Measurements from ENCODE around the gene CLEC4G. TPM values are rescaled to one million over a fixed set of nuclear protein-coding genes. Genes with fewer than 3 reads are reported as not detected.

The CLEC4G gene
- total RNA-seq, 1 donor: 0.63 TPM

DNA sequence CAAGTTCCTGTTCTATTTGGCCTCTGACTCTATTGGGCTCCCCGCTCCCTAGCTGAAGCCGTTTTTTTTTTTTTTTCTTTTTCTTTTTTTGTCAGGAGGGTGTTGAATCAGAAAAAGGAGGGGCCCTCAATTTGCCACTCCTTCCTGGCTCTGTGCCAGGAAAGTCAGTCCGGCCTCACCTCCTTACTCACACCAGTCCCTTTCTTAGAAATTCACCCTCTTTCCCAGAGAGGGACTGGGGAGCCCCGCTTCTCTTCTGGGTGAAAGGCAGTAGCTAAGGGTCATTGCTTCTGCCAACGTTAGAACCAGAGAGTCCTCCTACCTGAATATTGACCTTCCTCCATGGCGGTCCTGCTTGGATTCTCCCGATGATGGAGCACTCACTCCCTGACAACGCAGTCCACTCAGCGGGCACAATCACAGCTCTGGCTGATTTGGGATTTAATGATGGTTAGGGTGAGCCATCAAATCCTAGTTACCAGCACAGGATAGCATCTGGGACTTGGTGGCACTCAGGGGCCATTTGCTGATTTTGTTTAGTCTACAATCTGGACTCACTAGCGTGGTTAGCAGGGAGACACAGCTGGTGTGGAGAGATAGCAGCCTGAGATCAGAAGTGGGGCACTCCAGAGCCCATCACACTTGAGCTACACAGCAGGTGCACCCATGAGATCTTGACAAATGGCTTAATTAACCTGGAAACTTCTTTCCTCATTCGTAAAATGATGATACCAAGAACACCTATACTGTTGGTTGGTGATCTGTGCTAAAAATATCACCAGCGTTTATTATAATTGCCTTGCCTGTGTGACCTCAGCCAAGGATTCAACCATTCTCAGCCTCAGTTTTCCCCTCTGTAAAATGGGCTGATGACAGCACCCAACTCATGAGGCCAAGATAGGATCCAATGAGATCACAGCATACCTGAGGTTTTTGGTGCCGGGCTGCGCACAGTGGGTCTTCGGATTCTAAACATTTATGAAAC is 32.2 kb downstream of the CLEC4G start:
- H3K4me3 ChIP-seq (ENCODE audit: low read length): no peak overlapping the region
- no peaks in the 10 kb centered on the region for H3K9me3 ChIP-seq (ENCODE audit: low read depth, low read length)
- no peaks in the 10 kb centered on the region for H3K27me3 ChIP-seq (ENCODE audit: insufficient read depth, low read length)
- H3K4me1 ChIP-seq (ENCODE audit: insufficient read depth, low read length): peaks cover 67% of the 10 kb centered on the region

DNA sequence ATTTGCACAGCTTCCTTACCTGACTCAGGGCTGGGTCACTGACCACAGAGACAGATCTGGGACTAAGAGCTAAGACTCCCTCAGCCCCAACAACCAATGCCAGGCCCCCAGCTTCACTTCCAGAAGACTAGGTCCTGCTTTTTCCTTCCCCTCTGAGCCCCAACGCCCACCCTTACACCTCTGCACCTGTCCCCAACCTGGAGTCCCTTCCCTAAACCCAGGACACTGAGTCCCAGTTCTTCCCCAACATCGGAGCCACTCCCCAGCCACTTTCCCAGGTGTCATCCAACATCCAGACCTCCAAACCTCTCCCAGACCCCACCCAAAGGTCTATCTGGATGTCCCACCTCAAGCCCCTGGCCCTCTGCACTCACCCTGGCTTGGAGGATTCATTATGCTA is 32.9 kb downstream of the CLEC4G start:
- H3K27me3 ChIP-seq (ENCODE audit: insufficient read depth, low read length): no peaks in the 10 kb centered on the region
- peak overlapping the region; percentile 16 for H3K4me3 ChIP-seq (ENCODE audit: low read length)
- H3K4me1 ChIP-seq (ENCODE audit: insufficient read depth, low read length): peaks cover 67% of the 10 kb centered on the region
- H3K9me3 ChIP-seq (ENCODE audit: low read depth, low read length): no peaks in the 10 kb centered on the region

GRCh38 chr19:7698583-7698982 is 33.3 kb downstream of the CLEC4G start:
- Histone ChIP-seq H3K4me1 (ENCODE audit: insufficient read depth, low read length) (peaks cover 64% of the 10 kb centered on the region), H3K4me3 (ENCODE audit: low read length) (no peak overlapping the region), H3K9me3 (ENCODE audit: low read depth, low read length) (no peaks in the 10 kb centered on the region), H3K27me3 (ENCODE audit: insufficient read depth, low read length) (no peaks in the 10 kb centered on the region)

DNA sequence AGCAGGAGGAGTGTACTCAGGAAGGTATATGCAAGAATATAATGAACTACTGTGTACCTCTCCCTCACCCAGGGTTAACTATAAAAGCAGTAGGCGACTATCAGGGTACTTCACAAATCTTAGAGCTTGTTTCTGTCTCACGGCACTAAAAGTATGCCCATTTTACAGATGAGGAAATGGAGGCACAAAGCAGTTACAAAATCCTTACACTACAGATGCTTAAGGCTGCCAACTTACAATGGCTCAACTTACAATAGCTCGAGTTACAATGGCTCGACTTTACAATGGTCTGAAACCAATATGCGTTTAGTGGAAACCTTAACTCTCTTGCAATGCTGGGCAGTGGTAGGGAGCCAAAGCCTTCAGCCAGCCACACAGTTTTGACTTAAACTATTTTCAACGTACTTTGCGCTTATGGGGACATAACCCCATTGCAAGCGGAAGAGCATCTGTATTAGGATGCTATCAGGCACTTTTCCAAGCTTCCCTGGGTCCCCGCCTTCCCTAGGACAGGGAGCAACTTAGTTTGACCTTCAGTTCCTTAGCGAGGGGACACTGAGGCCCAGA is 34.1 kb downstream of the CLEC4G start:
- no peaks in the 10 kb centered on the region for H3K27me3 ChIP-seq (ENCODE audit: insufficient read depth, low read length)
- peaks cover 57% of the 10 kb centered on the region for H3K4me1 ChIP-seq (ENCODE audit: insufficient read depth, low read length)
- no peaks in the 10 kb centered on the region for H3K9me3 ChIP-seq (ENCODE audit: low read depth, low read length)
- H3K4me3 ChIP-seq (ENCODE audit: low read length): no peak overlapping the region

GRCh38 chr19:7694499-7694898 is 37.4 kb downstream of the CLEC4G start:
- H3K27me3 ChIP-seq (ENCODE audit: insufficient read depth, low read length): no peaks in the 10 kb centered on the region
- no peak overlapping the region for H3K4me3 ChIP-seq (ENCODE audit: low read length)
- peaks cover 38% of the 10 kb centered on the region for H3K4me1 ChIP-seq (ENCODE audit: insufficient read depth, low read length)
- no peaks in the 10 kb centered on the region for H3K9me3 ChIP-seq (ENCODE audit: low read depth, low read length)

- no peaks in the 10 kb centered on the region for H3K9me3 ChIP-seq (ENCODE audit: low read depth, low read length)
- no peak overlapping the region for H3K4me3 ChIP-seq (ENCODE audit: low read length)
- H3K27me3 ChIP-seq (ENCODE audit: insufficient read depth, low read length): no peaks in the 10 kb centered on the region
- H3K4me1 ChIP-seq (ENCODE audit: insufficient read depth, low read length): peaks cover 29% of the 10 kb centered on the region
Observed at GRCh38 chr19:7692417-7693088, 39.4 kb downstream of the CLEC4G start.

- Histone ChIP-seq H3K27me3 (ENCODE audit: insufficient read depth, low read length) (no peaks in the 10 kb centered on the region), H3K9me3 (ENCODE audit: low read depth, low read length) (no peaks in the 10 kb centered on the region), H3K4me3 (ENCODE audit: low read length) (no peak overlapping the region), H3K4me1 (ENCODE audit: insufficient read depth, low read length) (peaks cover 23% of the 10 kb centered on the region)
Observed at GRCh38 chr19:7691497-7691896, 40.4 kb downstream of the CLEC4G start.

DNA sequence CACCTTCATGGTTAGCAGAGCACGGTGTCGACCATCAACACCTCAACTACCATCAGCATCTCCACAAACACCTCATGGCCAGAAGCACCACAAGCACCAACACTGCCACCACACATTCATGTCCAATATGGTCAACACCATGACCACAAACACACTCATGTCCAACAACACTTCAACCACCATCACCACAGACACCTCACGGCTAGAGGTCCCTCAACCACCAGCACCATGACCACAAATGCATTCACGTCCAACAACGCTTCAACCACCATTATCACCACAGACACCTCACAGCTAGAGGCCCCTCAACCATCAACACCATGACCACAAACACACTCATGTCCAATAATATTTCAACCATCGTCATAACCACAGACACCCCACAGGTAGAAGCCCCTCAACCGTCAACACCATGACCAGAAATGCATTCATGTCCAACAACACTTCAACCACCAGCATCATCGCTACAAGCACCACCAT is 41.1 kb downstream of the CLEC4G start:
- Histone ChIP-seq H3K9me3 (ENCODE audit: low read depth, low read length) (no peaks in the 10 kb centered on the region), H3K27me3 (ENCODE audit: insufficient read depth, low read length) (no peaks in the 10 kb centered on the region), H3K4me3 (ENCODE audit: low read length) (no peak overlapping the region), H3K4me1 (ENCODE audit: insufficient read depth, low read length) (peaks cover 23% of the 10 kb centered on the region)

DNA sequence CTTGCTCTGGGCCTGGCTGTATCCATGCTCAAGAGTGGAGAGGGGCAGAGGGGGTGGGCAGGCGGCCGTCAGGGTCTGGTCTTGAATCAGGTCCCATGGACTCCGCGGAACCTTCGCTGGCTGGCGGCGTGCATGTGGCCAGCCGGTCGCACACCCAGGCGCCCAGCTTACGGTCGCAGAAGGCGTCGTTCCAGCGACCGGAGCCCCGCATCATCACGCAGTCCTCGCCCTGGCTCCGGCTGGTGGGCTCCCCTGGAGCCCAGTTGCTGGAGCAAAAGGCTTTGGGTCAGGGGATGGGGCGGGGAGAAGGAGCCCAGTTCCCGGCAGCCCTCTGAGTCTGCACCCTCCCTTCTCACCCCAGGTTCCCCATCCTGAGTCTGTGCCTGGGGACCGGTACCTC is 42.7 kb downstream of the CLEC4G start:
- peaks cover 11% of the 10 kb centered on the region for H3K4me1 ChIP-seq (ENCODE audit: insufficient read depth, low read length)
- no peaks in the 10 kb centered on the region for H3K27me3 ChIP-seq (ENCODE audit: insufficient read depth, low read length)
- H3K9me3 ChIP-seq (ENCODE audit: low read depth, low read length): no peaks in the 10 kb centered on the region
- H3K4me3 ChIP-seq (ENCODE audit: low read length): no peak overlapping the region

GRCh38 chr19:7687177-7687576 is 44.7 kb downstream of the CLEC4G start:
- Histone ChIP-seq H3K27me3 (ENCODE audit: insufficient read depth, low read length) (no peaks in the 10 kb centered on the region), H3K4me3 (ENCODE audit: low read length) (no peak overlapping the region), H3K9me3 (ENCODE audit: low read depth, low read length) (no peaks in the 10 kb centered on the region), H3K4me1 (ENCODE audit: insufficient read depth, low read length) (peaks cover 16% of the 10 kb centered on the region)

GRCh38 chr19:7685546-7686445 is 46.1 kb downstream of the CLEC4G start:
- Histone ChIP-seq H3K4me3 (ENCODE audit: low read length) (no peak overlapping the region), H3K27me3 (ENCODE audit: insufficient read depth, low read length) (no peaks in the 10 kb centered on the region), H3K4me1 (ENCODE audit: insufficient read depth, low read length) (peaks cover 23% of the 10 kb centered on the region), H3K9me3 (ENCODE audit: low read depth, low read length) (no peaks in the 10 kb centered on the region)

DNA sequence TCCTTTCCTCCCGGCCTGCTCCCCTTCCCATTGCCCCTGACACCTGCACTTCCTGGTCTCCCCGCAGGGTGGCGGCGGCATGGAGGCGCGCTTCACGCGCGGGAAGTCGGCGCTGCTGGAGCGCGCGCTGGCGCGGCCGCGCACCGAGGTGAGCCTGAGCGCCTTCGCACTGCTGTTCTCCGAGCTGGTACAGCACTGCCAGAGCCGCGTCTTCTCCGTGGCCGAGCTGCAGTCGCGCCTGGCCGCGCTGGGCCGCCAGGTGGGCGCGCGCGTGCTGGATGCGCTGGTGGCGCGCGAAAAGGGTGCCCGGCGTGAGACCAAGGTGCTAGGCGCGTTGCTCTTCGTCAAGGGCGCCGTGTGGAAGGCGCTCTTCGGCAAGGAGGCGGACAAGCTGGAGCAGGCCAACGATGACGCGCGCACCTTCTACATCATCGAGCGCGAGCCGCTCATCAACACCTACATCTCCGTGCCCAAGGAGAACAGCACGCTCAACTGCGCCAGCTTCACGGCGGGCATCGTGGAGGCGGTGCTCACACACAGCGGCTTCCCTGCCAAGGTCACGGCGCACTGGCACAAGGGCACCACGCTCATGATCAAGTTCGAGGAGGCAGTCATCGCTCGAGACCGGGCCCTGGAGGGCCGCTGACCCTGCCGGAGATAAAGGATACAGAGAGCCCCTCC is 49.6 kb downstream of the CLEC4G start:
- H3K4me3 ChIP-seq (ENCODE audit: low read length): peak overlapping the region; percentile 95
- H3K4me1 ChIP-seq (ENCODE audit: insufficient read depth, low read length): peaks cover 50% of the 10 kb centered on the region
- H3K27me3 ChIP-seq (ENCODE audit: insufficient read depth, low read length): no peaks in the 10 kb centered on the region
- no peaks in the 10 kb centered on the region for H3K9me3 ChIP-seq (ENCODE audit: low read depth, low read length)

- H3K9me3 ChIP-seq (ENCODE audit: low read depth, low read length): no peaks in the 10 kb centered on the region
- peak overlapping the region; percentile 95 for H3K4me3 ChIP-seq (ENCODE audit: low read length)
- H3K27me3 ChIP-seq (ENCODE audit: insufficient read depth, low read length): no peaks in the 10 kb centered on the region
- H3K4me1 ChIP-seq (ENCODE audit: insufficient read depth, low read length): peaks cover 58% of the 10 kb centered on the region
Observed at GRCh38 chr19:7681340-7682174, 50.4 kb downstream of the CLEC4G start.
